NOMO-1 (cell line): Measurements from ENCODE around the gene GPBAR1.

Experiments used
- DNase-seq, 2 experiments: peaks; one replicate each; lab custom pipeline; 2025; ENCODE audit not compliant: unreplicated experiment in 2 of 2; lab: John Stamatoyannopoulos, UW

GPBAR1 gene

DNA sequence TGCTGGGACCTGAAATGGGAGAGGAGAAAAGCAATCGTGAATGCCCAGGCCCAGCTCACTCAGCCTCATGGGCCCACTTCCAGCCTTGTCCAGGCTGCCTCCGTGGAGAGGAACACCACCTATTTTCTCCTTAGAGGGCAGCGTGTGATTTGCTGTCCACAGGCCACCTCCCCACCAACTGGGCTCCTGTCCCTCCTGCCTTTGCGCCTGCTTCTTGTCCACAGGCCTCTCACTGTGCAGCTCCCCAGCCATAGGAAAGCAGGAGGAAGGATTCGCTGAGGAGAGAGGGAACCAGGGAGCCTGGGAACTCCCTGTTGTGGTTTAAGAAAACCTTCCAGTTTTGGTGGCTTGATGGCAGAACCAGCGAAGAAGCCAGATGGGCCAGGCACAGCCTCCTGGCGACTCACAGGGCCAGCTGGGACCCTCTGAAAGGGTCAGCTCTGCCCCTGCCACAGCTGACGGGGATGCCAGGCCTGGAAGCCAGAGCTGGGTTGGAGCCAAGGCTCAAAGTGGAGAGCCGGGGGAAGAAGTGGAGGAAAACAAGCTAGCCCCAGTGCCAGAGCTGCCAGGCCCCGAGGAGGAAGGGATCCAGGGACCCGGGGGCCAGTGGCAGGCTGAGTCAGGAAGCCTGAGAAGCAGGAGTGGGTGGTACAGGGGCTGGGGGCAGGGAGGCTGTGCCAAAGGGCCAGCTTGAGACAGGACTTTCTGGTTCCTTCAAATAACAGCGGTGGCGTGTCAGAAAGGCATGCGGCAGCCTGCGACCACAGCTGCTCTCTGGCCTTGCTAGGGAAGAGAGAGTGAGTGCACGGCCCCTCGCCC is 21.6 kb downstream of the GPBAR1 start:
- DNase-seq: no peak

DNA sequence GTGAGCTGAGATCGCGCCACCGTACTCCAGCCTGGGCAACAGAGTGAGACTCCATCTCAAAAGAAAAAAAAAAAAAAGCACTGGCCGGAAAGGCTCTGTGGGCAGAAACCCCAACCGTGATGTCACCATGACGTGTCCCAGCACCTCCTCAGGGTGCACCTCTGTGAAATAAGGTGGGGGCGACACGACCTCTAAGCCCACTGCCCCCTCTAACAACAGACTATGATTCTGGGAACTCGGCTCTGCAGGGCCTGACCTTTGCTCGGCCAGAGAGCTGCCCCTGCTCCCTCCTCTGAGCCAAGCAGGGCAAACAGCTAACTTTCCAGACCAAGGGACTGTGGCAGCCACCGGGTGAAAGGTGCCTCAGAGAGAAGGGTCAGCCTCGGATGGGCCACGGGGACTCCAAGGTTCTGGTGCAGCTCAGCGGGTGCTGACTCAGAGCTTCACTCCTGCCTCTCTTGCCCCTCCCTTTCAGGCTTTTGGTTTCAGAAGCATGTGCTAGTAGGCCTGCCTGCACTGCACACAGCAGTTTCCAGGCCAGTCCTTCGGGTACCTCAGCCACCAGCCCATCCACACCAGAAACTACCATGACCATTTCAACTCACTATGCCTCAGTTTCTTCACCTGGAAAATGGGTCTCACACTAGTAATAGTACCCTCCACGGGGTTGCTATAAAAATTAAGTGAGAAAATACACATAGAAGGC is 23.4 kb downstream of the GPBAR1 start:
- no peak for DNase-seq

DNA sequence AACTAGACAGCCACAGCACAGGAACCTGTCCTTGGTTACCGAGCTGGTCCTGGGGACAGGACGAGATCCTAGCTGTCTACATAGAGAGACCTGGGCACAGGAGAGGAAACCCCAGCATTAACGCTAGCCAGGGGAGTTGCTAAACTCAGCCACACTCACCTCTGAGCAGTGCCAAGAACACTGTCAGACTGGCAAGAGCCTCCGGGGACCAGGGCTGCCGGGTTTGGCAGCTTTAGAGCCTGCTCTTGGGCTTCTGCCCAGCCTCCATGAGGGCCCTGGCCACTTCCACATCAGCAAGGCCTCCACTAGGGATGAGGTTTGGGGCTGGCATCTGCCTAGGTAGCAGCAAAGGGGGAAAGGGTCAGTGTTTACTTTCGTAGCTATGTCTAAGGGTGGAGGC is 24.8 kb downstream of the GPBAR1 start:
- no peak for DNase-seq

DNA sequence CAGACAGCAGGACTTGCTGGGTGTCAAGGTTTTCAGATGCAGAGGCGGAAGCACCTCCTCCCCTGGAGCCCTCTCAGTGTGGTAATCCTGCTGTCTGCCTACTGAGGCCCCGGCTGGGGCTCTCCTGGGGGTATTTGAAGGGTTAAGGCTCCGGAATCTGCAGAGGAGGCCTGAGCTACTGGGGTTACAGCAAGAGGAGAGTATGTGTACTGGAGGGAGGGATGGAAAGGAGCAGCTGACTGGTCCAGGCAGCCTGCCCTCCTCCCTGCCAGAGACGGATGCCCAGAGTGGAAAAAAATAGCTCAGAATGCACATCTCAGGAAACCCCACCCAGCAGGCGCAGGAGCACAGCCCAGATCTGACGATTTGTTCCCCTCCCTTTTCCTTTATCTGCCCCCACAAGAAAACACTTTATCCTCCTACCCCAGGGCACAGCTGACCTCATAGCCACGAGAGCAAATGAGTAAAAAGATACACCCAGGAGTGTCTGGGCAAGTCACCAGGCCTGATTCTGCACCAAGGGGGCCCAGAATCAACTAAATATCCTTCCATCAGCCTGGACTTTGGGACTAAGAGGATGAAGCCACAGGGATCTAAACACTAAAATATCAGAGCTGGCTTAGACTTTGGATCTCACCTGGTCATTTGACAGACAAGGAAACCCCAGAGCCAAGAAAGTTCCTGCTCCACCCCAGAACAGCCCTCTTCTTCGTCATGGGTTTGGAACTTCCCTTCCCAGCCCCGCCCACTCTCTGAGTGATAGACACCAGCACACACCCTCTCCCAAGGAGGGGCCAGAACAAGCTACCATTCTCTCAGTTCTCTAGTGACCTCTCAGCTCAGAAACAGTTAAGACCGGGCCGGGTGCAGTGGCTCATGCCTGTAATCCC is 26.0 kb downstream of the GPBAR1 start:
- peak; percentile 88 for DNase-seq

DNA sequence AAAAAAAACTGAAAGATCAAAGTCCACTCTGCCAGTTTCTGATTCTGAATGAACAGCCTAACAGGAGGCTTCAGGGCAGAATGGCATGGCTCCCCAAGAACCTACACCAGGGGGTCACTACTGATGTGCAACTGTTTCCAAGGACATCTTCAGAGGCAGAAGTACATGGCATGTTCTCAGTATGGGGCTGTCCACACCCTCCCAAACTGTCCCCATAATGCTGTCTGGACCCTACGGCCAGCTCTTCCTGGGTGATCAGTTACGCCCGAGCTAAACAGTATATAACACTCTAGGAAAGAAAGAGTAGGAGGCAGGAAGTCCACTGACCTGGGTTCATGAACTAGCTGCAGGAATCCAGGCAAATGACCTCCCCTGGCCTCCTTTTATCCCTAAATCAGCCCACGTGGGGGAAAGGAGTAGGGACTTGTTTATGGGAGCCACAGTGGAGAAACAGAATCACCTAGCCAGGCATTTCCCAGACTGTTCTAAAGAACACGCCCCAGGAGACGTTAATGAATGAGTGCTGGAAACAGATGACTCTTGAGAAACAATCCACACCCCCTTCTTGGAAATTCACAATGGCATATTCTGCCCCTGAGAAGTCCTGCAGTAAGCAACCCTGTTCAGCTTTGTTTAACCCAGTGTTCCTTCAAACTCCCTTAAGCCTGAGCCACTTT is 29.0 kb downstream of the GPBAR1 start:
- no peak for DNase-seq

DNA sequence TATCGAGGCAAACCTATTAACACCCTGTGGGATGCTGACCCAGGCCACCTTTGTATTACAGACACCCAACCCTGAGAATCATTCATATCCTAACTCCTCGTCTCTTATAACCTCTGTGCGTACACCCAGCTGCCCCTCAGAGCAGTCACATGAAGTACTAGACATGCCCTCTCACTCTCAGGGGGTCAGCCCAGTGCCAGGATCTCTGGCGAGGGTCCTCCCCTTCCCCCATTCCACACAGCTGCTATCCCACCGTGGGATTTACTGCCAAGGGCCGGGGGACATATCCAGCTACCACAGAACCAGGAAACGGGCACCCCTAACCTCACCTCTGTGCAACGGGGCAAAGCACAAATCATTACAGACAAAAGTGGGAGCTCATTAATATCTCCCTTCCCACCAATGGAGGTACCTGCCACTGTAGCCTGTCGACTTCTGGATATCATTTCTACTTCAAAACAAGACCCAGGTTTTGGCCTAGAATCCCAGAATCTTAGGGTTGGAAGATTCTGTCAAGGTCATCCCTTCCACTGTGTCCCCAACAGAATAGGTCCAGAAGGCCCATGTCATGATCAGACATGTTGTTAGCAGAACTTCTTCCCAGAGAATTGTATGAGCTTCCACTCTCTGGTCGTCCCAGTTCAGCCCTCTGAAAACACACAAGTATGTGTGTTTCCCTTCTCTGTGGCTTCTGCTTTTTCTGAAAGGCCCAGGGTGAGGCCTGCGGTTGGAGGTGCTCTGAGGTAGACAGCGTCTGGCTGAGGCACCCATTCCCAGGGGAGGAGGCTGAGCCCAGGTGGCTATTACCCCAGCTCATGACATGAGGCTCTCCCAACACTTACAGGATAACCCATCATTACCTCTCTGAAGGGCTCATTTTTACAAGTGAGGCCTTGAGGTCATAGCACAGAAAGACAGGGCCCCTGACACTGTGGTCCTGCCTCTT is 29.8 kb downstream of the GPBAR1 start:
- peak; percentile 44 to 53 for DNase-seq

DNA sequence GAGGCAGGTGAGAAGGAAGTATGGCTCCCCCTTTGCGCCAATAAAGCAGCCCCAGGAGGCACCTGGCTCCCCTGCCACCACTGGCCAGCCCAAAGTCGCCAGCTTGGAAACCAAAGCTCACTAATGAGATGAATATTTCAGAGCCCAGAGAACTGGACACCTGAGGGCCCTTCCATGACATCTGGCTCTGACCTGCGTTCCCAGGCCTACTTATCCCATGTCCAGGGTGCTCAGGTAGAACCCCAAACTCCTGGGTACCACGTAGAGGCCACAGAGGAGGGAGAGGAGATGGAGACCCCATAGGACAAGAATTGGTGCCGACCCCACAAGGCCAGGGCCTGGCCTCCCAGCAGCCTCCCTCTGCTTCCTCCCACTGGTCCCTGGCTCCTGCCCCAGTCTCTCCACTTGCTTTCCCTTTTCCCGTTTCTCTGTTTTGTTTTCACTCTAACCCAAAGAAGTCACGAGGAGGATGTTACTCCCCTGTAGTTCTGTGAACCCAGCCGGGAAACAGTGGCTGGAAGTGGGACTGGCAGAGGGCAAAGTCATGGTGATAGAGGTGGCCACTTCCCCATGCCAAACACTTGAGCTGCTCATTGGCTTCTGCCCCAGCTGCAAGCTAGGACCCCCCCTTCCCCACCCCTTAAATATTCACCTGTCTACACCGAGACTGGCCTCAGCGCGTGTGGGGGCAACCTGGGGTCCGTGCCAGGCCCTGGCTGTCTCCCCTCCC is 30.7 kb downstream of the GPBAR1 start:
- no peak for DNase-seq

DNA sequence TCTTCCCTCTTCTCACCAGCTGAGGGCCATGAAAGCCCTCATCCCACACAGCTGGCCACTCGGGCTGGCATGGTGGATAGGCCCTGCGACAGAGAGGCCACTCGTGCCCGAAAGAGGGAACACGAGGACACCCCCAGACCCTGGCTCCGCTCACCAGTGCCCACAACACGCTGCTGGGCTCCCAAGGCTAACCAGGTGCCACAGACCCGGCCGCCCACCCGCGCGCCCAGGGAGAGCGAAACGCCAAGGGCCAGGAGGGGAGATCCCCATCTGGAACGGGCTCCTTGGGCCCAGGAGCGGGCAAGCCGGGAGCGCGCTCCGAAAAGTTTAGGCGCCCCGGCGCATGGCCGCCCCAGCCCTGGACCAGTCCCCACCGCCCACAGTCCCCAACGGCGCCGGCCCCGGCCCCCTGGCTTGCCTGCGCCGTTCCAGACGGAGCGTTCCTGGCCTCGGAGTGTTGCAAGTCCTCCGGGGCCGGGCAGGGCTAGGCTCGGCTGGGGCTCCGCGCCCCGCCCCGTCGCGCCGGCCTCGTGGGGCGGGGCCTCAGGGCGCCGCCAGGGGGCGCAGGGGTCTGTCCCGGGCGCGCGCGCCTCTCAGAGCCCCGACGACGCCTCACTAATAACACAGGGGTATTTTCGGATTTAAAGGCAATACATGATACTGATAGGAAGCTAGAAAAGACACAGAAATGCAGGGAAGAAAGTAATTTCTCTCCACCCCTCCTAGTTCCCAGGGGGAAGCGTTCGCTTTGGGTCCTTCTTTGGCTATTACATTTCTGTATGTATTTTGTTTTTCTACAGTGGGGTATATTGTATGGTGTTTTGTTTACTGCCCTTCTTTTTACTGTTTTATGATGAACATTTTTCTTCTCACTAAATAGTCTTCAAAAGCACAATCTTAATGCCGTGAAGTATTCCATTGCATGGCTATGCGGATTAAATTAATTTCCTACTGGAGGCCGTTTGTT is 31.5 kb downstream of the GPBAR1 start, which contains the start of gene TMBIM1:
Gene TMBIM1 (minus strand): TSS at position 456 of the 967 bp plus-strand sequence. CDS start 10,362 bp downstream, outside the sequence.
- DNase-seq: peak; percentile 76 to 87

DNA sequence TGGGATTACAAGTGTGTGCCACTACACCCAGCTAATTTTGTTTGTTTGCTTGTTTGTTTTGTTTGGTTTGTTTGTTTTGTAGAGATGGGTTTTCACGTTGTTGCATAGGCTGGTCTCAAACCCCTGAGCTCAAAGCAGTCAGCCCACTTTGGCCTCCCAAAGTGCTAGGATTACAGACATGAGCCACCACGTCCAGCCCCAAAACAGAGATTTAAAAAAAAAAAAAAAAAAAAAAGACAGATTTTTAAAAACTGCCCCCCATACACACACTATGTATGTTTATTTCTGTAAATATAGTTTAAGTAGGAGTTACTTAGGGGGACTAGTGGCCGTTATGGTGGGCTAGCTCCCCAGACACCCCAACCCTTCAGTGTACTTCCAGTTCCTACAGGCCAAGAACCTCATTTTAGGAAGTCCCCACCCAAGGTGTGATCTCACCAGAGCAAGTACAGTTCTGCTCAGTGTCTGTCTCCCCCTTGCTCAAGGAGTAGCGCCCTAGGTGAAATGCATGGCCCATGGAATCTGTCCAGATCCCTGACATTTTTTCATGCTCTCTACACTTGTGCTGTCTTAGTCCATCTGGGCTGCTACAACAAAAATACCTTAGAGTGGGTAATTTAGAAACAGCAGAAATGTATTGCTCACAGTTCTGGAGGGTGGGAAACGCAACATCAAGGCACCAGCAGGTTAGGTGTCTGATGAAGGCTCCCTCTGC is 33.1 kb downstream of the GPBAR1 start:
- no peak for DNase-seq

DNA sequence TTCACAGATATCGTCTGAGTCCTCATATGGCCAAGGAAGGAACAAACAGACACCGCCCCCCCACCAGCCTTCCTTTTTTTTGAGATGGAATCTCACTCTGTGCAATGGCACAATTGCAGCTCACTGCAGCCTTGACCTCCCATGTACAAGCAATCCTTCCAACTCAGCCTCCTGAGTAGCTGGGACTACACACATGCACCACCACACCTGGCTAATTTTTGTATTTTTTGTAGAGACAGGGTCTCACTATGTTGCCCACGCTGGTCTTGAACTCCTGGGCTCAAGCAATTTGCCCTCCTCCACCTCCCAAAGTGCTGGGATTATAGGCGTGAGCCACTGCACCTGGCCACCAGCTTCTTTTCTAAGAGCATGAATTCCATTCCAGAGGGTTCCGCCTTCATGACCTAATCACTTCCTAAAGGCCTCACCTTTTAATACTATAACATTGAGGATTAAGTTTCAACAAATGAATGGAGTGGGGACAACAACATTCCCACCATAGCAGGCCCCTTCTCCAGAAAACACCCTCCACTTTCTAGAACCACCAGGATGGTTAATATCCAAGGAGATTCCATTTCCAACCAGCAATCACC is 33.7 kb downstream of the GPBAR1 start:
- DNase-seq: no peak

DNA sequence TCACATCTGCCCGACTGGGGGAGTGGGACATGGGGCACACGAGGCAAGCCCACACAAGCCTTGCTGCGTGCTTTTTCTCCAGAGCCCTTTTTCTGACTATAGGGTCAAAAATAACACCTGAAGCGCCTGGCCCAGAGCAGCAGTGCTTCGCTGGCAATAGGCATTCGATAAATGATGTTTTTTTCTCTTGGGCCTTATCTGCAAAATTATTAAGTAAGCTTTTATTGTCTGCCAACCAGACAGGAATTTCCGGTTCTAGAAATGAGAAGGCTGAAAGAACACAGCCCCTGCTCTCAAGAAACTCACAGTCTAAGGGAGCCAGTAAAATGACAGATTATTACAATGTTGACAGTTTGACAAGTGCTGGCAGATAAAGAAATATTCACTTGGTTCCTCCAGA is 34.2 kb downstream of the GPBAR1 start:
- DNase-seq: no peak

DNA sequence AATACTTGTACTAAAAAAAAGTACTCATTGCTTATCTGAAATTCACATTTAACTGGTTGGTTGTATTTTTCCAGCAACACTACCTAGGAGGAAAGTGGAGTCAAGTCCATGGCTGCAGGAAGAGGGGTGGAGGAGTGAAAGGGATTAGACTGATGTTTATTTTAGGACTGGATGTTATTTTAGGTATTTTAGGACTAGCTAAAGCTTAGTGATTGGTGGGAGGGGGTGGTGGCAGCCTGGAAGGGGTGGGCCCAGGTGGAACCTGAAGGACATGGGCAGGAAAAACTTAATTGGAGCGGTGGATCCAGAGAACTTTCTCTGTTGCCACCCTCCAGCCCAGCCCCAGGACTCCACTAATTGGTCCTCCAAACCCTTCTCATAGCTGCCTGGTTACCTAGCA is 35.4 kb downstream of the GPBAR1 start:
- no peak for DNase-seq

DNA sequence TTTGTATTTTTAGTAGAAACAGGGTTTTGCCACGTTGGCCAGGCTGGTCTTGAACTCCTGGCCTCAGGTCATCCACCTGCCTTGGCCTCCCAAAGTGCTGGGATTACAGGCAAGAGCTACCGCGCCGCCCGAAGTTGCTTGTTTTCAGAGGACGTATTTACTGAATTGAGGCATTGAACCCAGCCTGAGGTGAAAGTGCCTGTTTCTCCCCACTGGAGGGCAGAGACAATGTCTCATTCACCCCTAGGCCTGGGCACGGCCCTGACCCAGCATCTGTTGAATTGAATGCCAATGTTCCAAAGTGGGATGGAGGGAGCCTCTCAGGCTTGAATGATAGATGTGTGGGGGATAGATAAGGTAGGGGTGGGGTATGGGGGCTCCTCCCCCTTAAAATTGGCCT is 36.0 kb downstream of the GPBAR1 start:
- DNase-seq: no peak

DNA sequence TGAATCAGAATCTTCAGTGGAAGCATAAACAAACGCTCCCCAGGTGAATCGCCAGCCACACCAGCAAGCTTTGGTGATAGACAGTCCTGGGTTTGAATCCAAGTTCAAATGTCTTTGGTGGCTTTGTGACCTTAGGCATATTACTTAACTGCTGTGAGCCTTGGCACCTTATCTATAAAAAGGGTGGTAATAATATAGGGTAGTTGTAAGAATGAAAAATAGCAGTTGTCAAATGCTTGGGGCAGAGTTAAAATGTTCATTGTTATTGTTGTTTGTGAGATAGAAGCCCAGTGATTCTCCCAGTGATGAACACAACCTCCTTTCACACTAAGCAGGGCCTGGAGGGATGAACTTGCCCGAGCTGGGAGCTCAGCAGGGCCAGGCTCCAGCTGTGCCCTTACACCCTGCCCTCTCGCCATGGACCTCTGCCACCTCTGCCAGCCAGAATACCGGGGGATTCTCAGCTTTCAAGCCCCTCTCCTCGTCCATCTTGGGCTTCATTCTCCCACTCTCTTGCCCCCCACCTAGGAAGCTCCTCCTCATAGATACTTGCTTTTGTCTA is 37.6 kb downstream of the GPBAR1 start:
- DNase-seq: no peak

DNA sequence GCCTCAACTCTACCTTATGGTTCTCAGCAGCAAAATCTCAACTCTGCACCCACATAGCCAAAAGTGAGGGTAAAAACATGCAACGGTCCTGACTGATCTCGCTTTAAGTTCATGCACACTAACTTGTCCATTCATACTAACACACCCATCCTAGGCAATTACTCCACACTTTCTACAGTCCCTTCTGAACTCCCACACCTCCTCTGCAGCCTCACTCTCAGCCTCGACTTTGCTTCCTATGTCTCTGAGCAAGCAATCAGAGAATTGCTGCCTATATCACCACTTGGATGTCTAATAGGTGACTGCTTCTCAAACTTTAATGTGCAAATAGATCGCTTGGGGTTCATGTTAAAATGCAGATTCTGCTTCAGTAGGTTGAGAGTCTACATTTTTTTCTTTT is 39.3 kb downstream of the GPBAR1 start:
- DNase-seq: no peak

DNA sequence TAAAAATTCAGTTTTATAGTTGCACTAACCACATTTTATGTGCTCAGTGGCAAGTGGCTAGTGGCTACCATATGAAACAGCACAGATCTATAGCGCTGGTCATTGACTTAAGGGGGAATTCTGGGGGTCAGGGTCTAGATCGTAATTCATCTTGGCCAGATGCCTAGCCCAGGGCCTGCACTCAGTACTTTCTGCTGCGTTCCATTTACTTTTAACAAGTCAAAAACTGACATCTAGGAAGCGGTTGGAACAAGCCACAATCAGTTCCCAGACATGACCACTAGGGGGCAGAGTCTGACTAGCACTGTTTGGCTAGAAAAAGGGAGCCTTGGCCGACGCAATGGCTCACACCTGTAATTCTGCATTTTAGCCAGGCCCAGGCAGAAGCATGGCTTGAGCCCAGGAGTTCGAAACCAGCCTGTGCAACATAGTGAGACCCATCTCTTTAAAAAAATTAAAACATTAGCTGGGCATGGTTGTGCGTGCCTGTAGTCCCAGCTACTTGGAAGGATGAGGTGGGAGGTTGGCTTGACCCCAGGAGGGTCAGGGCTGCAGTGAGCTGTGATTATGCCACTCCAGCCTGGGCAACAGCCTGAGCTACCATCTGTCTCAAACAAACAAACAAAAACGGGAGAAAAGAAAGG is 40.5 kb downstream of the GPBAR1 start:
- DNase-seq: peak; percentile 84
